ENCODE measurements around the gene PROSER1.

PROSER1 gene

DNA sequence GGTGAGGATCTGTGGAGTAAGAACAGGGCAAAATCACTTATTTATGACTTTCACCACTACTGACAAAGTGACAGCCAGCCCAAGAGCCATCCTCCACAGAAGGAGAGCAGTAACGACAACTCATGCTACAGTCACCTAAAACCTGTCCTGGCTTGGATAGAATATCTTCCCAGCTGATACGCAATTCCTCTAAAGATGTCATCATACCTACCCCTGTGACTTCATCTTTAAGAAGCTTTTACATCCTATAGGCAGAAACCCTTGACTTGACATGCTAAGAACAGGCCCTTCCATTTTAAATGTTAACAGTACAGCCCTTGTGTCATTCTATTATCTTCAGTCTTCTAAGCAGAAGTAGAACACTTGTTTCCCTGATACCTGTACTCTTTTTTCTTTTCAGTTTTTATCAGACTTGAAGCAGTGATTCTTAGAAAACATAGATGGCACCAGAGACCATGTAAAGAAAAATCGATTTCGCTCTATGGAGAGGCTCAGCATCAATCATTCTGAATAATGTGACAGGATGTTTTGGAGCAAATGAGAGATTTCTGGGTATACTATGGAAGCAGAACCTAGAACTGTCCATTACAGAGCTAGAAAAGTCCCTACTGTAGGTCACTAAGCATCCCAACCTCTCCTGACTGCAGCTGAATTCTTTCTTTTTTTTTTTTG, 67.4 kb downstream of the PROSER1 start:
- POLR2A ChIA-PET (ENCODE audit: low non-redundant PET) = no interaction called here
- H3K27ac ChIP-seq = no peak overlapping the region
- DNase-seq (ENCODE audit: low spot score) = no peak
- TF ChIP-seq, protein P1, sequence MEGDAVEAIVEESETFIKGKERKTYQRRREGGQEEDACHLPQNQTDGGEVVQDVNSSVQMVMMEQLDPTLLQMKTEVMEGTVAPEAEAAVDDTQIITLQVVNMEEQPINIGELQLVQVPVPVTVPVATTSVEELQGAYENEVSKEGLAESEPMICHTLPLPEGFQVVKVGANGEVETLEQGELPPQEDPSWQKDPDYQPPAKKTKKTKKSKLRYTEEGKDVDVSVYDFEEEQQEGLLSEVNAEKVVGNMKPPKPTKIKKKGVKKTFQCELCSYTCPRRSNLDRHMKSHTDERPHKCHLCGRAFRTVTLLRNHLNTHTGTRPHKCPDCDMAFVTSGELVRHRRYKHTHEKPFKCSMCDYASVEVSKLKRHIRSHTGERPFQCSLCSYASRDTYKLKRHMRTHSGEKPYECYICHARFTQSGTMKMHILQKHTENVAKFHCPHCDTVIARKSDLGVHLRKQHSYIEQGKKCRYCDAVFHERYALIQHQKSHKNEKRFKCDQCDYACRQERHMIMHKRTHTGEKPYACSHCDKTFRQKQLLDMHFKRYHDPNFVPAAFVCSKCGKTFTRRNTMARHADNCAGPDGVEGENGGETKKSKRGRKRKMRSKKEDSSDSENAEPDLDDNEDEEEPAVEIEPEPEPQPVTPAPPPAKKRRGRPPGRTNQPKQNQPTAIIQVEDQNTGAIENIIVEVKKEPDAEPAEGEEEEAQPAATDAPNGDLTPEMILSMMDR (conservative IDR thresholded peaks at IDR 0.05; ENCODE audit: low read depth) = 0 out of 2 replicates have a peak, but pooled peaks have one; percentile 6
- CTCF ChIA-PET = interaction anchor here (0.7 to 1.6 kb wide), 3 partner anchors 11 to 642 kb away, joined by 3 to 10 read pairs (median 3); no protein-coding TSS in a partner anchor

DNA sequence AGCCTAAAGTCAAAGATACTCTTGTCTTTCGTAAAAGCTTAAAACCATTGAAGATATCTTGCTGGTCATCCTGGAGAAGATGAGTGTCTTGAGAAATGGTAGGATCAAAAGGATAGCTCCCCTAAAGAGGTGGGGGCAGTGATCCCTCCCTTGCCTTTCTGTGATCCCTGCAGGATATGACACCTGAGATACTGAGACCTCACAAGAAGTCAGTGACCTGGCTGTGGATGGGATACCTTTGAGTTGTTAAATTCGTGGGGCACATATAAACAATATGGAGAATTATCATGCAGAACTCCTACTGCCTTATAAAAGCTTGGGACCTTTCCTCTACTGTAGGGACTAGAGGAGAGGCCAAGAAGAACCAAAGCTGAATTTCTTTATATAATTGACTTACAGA, 68.7 kb downstream of the PROSER1 start:
- no peak overlapping the region for H3K27ac ChIP-seq
- TF ChIP-seq, protein P1 (conservative IDR thresholded peaks at IDR 0.05; ENCODE audit: low read depth) = no peak
- POLR2A ChIA-PET (ENCODE audit: low non-redundant PET) = no interaction called here
- CTCF ChIA-PET = interaction anchor here (1.6 kb wide), 1 partner anchor 48 kb away, joined by 10 read pairs; no protein-coding TSS in a partner anchor
- DNase-seq (ENCODE audit: low spot score) = no peak

GRCh38 chr13:38967446-38967845, 70.4 kb downstream of the PROSER1 start:
- TF ChIP-seq, protein P1 (conservative IDR thresholded peaks at IDR 0.05; ENCODE audit: low read depth) = no peak
- ChIA-PET POLR2A (ENCODE audit: low non-redundant PET) (no interaction called here), CTCF (interaction anchor here (0.6 to 1.2 kb wide), 2 partner anchors 48 to 718 kb away, joined by 3 to 4 read pairs; no protein-coding TSS in a partner anchor)
- H3K27ac ChIP-seq = no peak overlapping the region
- DNase-seq (ENCODE audit: low spot score) = no peak

GRCh38 chr13:38965281-38965680, 72.6 kb downstream of the PROSER1 start:
- TF ChIP-seq, protein P1 (conservative IDR thresholded peaks at IDR 0.05; ENCODE audit: low read depth) = no peak
- no peak overlapping the region for H3K27ac ChIP-seq
- ChIA-PET CTCF (no interaction called here), POLR2A (ENCODE audit: low non-redundant PET) (no interaction called here)
- no peak for DNase-seq (ENCODE audit: low spot score)

- TF ChIP-seq, protein P1 (conservative IDR thresholded peaks at IDR 0.05; ENCODE audit: low read depth) = no peak
- ChIA-PET POLR2A (ENCODE audit: low non-redundant PET) (no interaction called here), CTCF (no interaction called here)
- H3K27ac ChIP-seq = no peak overlapping the region
- DNase-seq (ENCODE audit: low spot score) = no peak
Measured at GRCh38 chr13:38960175-38960574, 77.7 kb downstream of the PROSER1 start.

All from RWPE1 (cell line).